ES-I3 (cell line): ENCODE results near the gene VAT1L.

ENCODE experiments used
- H3K36me3 ChIP-seq: 2 replicates; pipeline ENCODE4 v1.6.1; 2013; ENCODE audit warnings: mild to moderate bottlenecking, low read length, control low read depth, moderate library complexity; ENCODE audit not compliant: insufficient read depth
- H3K4me1 ChIP-seq: 2 replicates; pipeline ENCODE4 v1.6.1; 2013; ENCODE audit warnings: mild to moderate bottlenecking, control low read depth, low read length; ENCODE audit not compliant: insufficient read depth
- H3K9ac ChIP-seq: 2 replicates; pipeline ENCODE4 v1.6.1; 2013; ENCODE audit warnings: low read depth, mild to moderate bottlenecking, low read length, moderate library complexity
- H3K9me3 ChIP-seq: 2 replicates; pipeline ENCODE4 v1.6.1; 2013; ENCODE audit warnings: mild to moderate bottlenecking, low read length, moderate library complexity; ENCODE audit not compliant: control insufficient read depth, insufficient read depth

Gene VAT1L

DNA sequence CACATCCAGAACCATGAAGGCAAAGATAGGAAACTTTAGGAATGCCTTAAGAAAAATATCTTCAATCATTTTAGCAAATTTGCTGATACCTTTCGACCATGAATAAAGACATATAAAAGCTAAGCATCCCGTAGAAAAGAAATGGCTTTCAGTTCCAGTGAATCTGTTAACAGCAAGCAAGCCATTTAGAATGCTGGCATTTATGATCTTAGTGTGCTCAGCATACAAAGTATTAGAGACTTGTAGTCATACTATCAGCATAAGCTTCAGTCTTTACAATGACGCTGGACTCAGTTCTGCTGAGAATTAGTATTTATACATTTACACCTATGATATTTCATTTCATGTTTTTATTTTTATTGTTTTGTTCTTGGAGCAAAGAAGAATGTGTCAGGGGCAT is 38.7 kb downstream of the VAT1L start:
- H3K9me3 ChIP-seq, result no peaks in the 10 kb centered on the region
- H3K36me3 ChIP-seq, result peaks cover 7% of the 10 kb centered on the region; the same call in 1 of the 2 replicates
- no peaks in the 10 kb centered on the region for H3K4me1 ChIP-seq
- no peak overlapping the region for H3K9ac ChIP-seq

- H3K9ac ChIP-seq, result peak overlapping the region; percentile 9; the same call in 1 of the 2 replicates
- peaks cover 6% of the 10 kb centered on the region; the same call in 1 of the 2 replicates for H3K36me3 ChIP-seq
- peaks cover 29% of the 10 kb centered on the region for H3K4me1 ChIP-seq
- H3K9me3 ChIP-seq, result no peaks in the 10 kb centered on the region
Observed at GRCh38 chr16:77833921-77834634, 45.7 kb downstream of the VAT1L start.

GRCh38 chr16:77834635-77835540 is 46.5 kb downstream of the VAT1L start:
- H3K4me1 ChIP-seq, result peaks cover 29% of the 10 kb centered on the region
- H3K9me3 ChIP-seq, result no peaks in the 10 kb centered on the region
- no peak overlapping the region for H3K9ac ChIP-seq
- peaks cover 4% of the 10 kb centered on the region; the same call in 1 of the 2 replicates for H3K36me3 ChIP-seq

GRCh38 chr16:77836801-77837200 is 48.4 kb downstream of the VAT1L start:
- peaks cover 29% of the 10 kb centered on the region for H3K4me1 ChIP-seq
- H3K9me3 ChIP-seq, result no peaks in the 10 kb centered on the region
- H3K36me3 ChIP-seq, result peaks cover 6% of the 10 kb centered on the region; the same call in 1 of the 2 replicates
- no peak overlapping the region for H3K9ac ChIP-seq

GRCh38 chr16:77838597-77839255 is 50.4 kb downstream of the VAT1L start:
- Histone ChIP-seq H3K36me3 (peaks cover 3% of the 10 kb centered on the region; the same call in 1 of the 2 replicates), H3K4me1 (peaks cover 15% of the 10 kb centered on the region), H3K9ac (no peak overlapping the region), H3K9me3 (no peaks in the 10 kb centered on the region)

- Histone ChIP-seq H3K9ac (no peak overlapping the region), H3K4me1 (peaks cover 4% of the 10 kb centered on the region), H3K36me3 (peaks cover 3% of the 10 kb centered on the region; the same call in 1 of the 2 replicates), H3K9me3 (no peaks in the 10 kb centered on the region)
Observed at GRCh38 chr16:77840093-77840492, 51.7 kb downstream of the VAT1L start.

GRCh38 chr16:77840673-77841501 is 52.5 kb downstream of the VAT1L start:
- Histone ChIP-seq H3K36me3 (peaks cover 3% of the 10 kb centered on the region; the same call in 1 of the 2 replicates), H3K9ac (no peak overlapping the region), H3K4me1 (peaks cover 4% of the 10 kb centered on the region), H3K9me3 (no peaks in the 10 kb centered on the region)

DNA sequence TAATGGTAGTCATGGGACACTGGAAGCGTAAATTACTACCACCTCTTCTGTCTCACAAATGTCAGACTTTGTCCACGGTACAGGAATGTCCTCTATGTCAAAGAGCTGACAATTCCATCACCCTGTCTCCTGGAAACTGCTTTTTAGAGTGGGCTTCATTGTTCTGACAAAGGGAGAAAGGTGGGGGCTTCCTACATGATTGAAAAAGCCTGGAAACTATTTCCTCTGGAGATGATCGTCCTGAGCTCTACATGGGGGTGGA is 53.1 kb downstream of the VAT1L start:
- Histone ChIP-seq H3K4me1 (peaks cover 4% of the 10 kb centered on the region), H3K9me3 (no peaks in the 10 kb centered on the region), H3K9ac (no peak overlapping the region), H3K36me3 (peaks cover 3% of the 10 kb centered on the region; the same call in 1 of the 2 replicates)

DNA sequence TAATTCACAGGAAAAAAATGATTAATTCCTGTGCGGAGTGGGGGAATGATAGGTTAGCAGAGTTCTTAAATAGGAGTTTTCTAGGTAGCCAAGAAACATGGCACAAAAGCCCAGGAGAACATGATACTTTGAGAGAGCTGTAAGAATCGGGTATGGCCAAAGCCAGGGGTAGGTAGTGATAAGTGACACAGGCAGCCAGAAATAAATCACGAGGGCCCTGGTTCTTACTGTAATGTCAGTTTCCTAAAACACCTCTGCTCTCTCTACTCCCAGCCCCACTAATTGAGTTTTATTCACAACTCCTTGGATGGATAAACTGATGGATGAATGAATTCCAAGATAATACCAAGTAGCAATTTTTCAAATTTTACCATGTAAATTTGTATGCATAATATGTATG is 54.1 kb downstream of the VAT1L start:
- no peak overlapping the region for H3K9ac ChIP-seq
- peaks cover 3% of the 10 kb centered on the region; the same call in 1 of the 2 replicates for H3K36me3 ChIP-seq
- H3K9me3 ChIP-seq, result no peaks in the 10 kb centered on the region
- peaks cover 4% of the 10 kb centered on the region for H3K4me1 ChIP-seq

GRCh38 chr16:77843405-77843804 is 55.0 kb downstream of the VAT1L start:
- Histone ChIP-seq H3K36me3 (peaks cover 3% of the 10 kb centered on the region; the same call in 1 of the 2 replicates), H3K9me3 (no peaks in the 10 kb centered on the region)

DNA sequence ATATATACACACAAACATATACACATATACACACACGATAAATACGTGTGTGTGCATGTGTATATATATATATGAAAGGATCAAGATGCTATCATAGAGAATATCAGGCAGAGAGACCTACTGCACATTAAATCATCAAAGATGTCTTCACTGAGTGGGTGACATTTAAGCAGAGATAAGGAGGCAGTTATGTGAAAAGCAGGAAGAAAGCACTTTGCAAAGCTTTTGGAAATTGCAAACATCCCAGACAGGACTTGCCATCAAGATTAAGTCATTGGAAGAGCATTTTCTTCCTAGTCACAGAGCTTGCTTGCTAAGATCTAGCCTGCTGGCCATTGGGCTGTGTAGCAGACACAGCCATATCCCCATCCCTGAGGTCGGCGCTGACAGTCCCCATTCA is 56.4 kb downstream of the VAT1L start:
- no peaks in the 10 kb centered on the region for H3K4me1 ChIP-seq
- no peak overlapping the region for H3K9ac ChIP-seq
- H3K9me3 ChIP-seq, result no peaks in the 10 kb centered on the region
- peaks cover 2% of the 10 kb centered on the region; the same call in 1 of the 2 replicates for H3K36me3 ChIP-seq

More at GRCh38 chr16:77843405-77843804, 55.0 kb downstream of the VAT1L start:
- Histone ChIP-seq H3K9ac (no peak overlapping the region), H3K4me1 (peaks cover 4% of the 10 kb centered on the region; the same call in 1 of the 2 replicates)

DNA sequence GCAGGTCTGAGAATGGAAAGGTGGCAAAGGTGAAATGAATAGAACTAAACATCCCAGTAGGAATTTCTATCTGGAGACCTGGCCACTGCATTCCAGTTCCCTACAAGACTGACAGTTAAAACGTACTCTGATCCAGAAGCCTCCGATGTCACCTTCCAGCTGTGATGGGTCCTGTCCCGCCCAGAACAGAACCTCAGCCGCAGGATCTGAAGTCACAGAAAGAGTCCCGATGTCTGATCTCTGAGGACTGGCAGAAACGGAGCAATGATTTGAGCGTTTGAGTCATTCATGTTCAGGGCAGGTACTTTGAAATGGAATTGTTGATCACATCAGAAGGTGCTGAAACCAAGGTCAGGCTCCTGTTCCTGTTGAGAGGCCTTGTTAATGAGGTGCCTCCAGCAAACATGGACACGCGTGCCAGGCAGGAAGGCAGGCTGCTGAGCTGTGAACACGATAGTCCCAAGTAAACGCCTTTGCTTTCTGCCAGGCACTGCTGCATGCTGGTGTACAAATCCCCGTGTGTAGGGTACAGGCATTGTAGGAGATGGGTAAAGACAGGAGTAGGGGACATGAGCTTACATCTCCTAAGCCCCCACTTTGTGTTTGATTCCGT is 61.4 kb downstream of the VAT1L start:
- peaks cover 4% of the 10 kb centered on the region; the same call in 1 of the 2 replicates for H3K4me1 ChIP-seq
- H3K9me3 ChIP-seq, result no peaks in the 10 kb centered on the region
- no peak overlapping the region for H3K9ac ChIP-seq
- no peaks in the 10 kb centered on the region for H3K36me3 ChIP-seq

DNA sequence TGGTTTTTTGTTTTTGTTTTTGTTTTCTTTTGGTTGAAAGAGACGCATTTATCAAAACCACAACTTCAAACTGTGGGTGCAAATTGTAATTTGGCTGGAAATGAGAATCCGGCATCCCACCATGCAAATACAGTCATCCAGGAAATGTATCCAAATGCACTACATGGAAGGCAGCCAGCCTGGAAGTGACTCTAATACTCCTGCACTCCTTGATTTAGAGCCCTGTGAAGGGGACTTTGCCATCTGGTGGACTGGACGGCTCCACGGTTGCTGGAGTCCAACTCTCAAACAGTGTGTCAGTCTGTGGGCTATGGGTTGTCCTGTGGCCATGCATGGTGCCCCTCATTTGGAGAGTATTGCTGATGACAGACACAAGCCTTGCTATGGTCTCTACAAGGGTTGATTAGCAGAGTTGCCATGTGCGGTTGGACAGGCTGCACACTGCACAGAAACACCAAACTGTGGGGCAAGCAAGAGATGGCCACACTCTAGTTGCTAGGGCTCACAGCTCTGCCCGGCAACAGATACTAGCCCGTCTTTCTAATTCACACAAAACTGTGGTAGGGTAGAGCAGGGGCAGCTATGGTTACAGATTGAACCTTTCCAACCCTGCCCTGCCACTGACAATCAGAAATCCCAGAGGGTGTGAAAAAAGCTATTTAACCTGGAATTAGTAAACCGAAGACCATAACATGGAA is 62.4 kb downstream of the VAT1L start:
- Histone ChIP-seq H3K36me3 (no peaks in the 10 kb centered on the region), H3K4me1 (peaks cover 4% of the 10 kb centered on the region; the same call in 1 of the 2 replicates), H3K9ac (no peak overlapping the region), H3K9me3 (no peaks in the 10 kb centered on the region)
